ENCODE results near the gene ZNF436. TPM values are rescaled to one million over a fixed set of nuclear protein-coding genes. Genes with fewer than 3 reads are reported as not detected.

ZNF436 gene
- total and polyA plus RNA-seq, 7 donors = 4.2 to 41.3 (median 14.5) TPM

- intact Hi-C loops (cut with DNase I) = no loop called here
- TF ChIP-seq EP300 (IDR thresholded peaks at IDR 0.05) = no peak
- no peak for TF ChIP-seq POLR2A (IDR thresholded peaks at IDR 0.05)
- TF ChIP-seq CTCF (IDR thresholded peaks at IDR 0.05) = no peak
- no peak for TF ChIP-seq POLR2AphosphoS5 (IDR thresholded peaks at IDR 0.05)
- 95 to 96% methylated on average over 7 of the region's 7 CpGs for WGBS, 2 donors
- Histone ChIP-seq H3K4me3 (no peak overlapping the region), H3K36me3 (peaks cover 0 to 18% (median 4%) of the 10 kb centered on the region in 4 donors), H3K27ac (no peak overlapping the region), H3K9me3 (no peaks in the 10 kb centered on the region), H3K27me3 (no peaks in the 10 kb centered on the region), H3K4me1 (peaks cover 0 to 39% (median 29%) of the 10 kb centered on the region in 4 donors)
- DNase-seq = no peak
Observed at GRCh38 chr1:23397908-23398307, 28.3 kb upstream of the ZNF436 start.

GRCh38 chr1:23396380-23396779 lies 26.7 kb upstream of the ZNF436 start:
- DNase-seq = no peak
- no peak overlapping the region for H3K4me3 ChIP-seq
- TF ChIP-seq CTCF (IDR thresholded peaks at IDR 0.05) (no peak), POLR2A (IDR thresholded peaks at IDR 0.05) (no peak), POLR2AphosphoS5 (IDR thresholded peaks at IDR 0.05) (no peak), EP300 (IDR thresholded peaks at IDR 0.05) (no peak)
- peaks cover 0 to 33% (median 27%) of the 10 kb centered on the region in 4 donors for H3K4me1 ChIP-seq
- H3K36me3 ChIP-seq = peaks cover 0 to 12% (median 4%) of the 10 kb centered on the region in 4 donors
- peak overlapping the region in 2 of 4 donors; percentile 75 to 87 for H3K27ac ChIP-seq
- WGBS, 2 donors = 91% methylated on average over 2 of the region's 2 CpGs
- no peaks in the 10 kb centered on the region for H3K27me3 ChIP-seq
- no peaks in the 10 kb centered on the region for H3K9me3 ChIP-seq
- intact Hi-C loops (cut with DNase I) = no loop called here

GRCh38 chr1:23395849-23396248 lies 26.2 kb upstream of the ZNF436 start:
- Histone ChIP-seq H3K4me3 (no peak overlapping the region), H3K27ac (peak overlapping the region; percentile 73 to 87 (median 77)), H3K4me1 (peaks cover 0 to 33% (median 27%) of the 10 kb centered on the region in 4 donors), H3K27me3 (no peaks in the 10 kb centered on the region), H3K9me3 (no peaks in the 10 kb centered on the region), H3K36me3 (peaks cover 0 to 12% (median 4%) of the 10 kb centered on the region in 4 donors)
- TF ChIP-seq CTCF (IDR thresholded peaks at IDR 0.05) = no peak
- no peak for TF ChIP-seq POLR2AphosphoS5 (IDR thresholded peaks at IDR 0.05)
- no peak for TF ChIP-seq POLR2A (IDR thresholded peaks at IDR 0.05)
- no peak for TF ChIP-seq EP300 (IDR thresholded peaks at IDR 0.05)
- intact Hi-C loops (cut with DNase I) = no loop called here
- no peak for DNase-seq
- 83 to 91% methylated on average over 4 of the region's 4 CpGs for WGBS, 2 donors

- intact Hi-C loops (cut with DNase I) = no loop called here
- H3K27me3 ChIP-seq = no peaks in the 10 kb centered on the region
- peak overlapping the region; percentile 73 to 87 (median 77) for H3K27ac ChIP-seq
- no peak for DNase-seq
- H3K9me3 ChIP-seq = no peaks in the 10 kb centered on the region
- peaks cover 0 to 12% (median 4%) of the 10 kb centered on the region in 4 donors for H3K36me3 ChIP-seq
- peak overlapping the region in 1 of 4 donors; percentile 0 for H3K4me3 ChIP-seq
- H3K4me1 ChIP-seq = peaks cover 0 to 33% (median 27%) of the 10 kb centered on the region in 4 donors
- 67 to 71% methylated on average over 8 of the region's 8 CpGs for WGBS, 2 donors
- TF ChIP-seq CTCF (IDR thresholded peaks at IDR 0.05) = no peak
- TF ChIP-seq POLR2A (IDR thresholded peaks at IDR 0.05) = no peak
- no peak for TF ChIP-seq EP300 (IDR thresholded peaks at IDR 0.05)
- TF ChIP-seq POLR2AphosphoS5 (IDR thresholded peaks at IDR 0.05) = no peak
Observed at GRCh38 chr1:23395154-23395724, 25.6 kb upstream of the ZNF436 start.

Data from sigmoid colon (tissue), 7 donors.